D721Med (cell line): ENCODE data around the gene OSBPL10.

Experiments used
- DNase-seq: peaks from one replicate; pipeline ENCODE4 v3.0.0; 2011; ENCODE audit warnings: low spot score; ENCODE audit not compliant: insufficient read length
- FAIRE-seq: peaks from 2 replicates; lab custom pipeline; 2011; peaks lifted over from hg19 to GRCh38; lab: Jason Lieb, UNC
- TF ChIP-seq, protein P1 (sequence below): IDR thresholded peaks from 2 replicates; pipeline ENCODE4 v1.5.1; 2012; ENCODE audit warnings: mild to moderate bottlenecking, control low read depth; ENCODE audit not compliant: insufficient read depth; ENCODE audit errors: missing control alignments

The OSBPL10 gene

GRCh38 chr3:31704156-31704555, 276.9 kb downstream of the OSBPL10 start:
- no peak for FAIRE-seq

DNA sequence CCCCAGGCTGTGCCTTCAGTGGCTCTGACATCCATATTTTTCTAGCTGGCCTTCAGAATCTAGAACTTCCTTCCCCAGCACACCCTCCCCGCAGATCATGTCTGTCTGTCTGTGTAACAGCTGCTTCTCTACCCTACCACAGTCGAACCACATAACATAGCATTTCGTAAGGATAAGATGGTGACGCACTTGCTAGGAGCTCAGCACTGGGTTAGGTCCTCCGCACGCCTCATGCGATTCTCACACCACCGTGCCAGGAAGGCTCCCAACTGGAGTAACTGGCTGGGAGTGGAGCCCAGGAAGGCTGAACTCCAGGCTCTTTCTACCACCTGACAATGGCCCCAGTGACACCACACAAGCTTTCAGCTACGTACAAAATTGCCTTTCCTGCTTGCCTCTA, 279.8 kb downstream of the OSBPL10 start:
- TF ChIP-seq, protein P1, sequence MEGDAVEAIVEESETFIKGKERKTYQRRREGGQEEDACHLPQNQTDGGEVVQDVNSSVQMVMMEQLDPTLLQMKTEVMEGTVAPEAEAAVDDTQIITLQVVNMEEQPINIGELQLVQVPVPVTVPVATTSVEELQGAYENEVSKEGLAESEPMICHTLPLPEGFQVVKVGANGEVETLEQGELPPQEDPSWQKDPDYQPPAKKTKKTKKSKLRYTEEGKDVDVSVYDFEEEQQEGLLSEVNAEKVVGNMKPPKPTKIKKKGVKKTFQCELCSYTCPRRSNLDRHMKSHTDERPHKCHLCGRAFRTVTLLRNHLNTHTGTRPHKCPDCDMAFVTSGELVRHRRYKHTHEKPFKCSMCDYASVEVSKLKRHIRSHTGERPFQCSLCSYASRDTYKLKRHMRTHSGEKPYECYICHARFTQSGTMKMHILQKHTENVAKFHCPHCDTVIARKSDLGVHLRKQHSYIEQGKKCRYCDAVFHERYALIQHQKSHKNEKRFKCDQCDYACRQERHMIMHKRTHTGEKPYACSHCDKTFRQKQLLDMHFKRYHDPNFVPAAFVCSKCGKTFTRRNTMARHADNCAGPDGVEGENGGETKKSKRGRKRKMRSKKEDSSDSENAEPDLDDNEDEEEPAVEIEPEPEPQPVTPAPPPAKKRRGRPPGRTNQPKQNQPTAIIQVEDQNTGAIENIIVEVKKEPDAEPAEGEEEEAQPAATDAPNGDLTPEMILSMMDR = no peak
- no peak for FAIRE-seq
- DNase-seq = no peak

More at GRCh38 chr3:31704156-31704555, 276.9 kb downstream of the OSBPL10 start:
- TF ChIP-seq, protein P1 = no peak
- no peak for DNase-seq

DNA sequence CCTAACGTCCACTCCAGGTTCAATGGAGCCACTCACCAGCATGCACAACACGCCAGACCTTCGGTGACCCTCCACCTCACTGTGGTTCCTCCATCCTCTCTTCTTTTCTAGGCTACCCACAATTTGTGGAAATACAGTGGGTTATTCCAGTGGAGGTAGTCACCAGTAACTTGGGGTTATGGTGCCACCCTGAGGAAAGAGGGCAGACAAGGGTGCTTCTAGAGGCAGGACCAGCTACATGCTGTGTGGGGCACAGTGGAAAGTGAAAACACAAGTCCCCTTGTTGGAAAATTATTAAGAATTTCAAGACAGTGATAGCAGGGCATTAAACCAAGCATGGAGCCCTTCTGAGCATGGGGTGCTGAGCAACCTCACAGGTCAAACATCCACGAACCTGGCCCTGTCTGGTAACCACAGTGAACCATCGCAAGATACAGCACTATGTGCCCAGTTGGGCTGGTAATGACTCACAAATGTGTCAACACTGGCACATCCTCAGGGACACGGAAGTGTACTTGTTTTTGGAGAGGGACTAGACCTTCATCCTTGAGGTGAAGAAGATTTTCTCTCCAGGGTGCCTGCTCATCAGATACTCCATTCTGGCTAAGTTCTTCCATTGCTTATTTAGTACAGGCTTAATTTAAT, 281.6 kb downstream of the OSBPL10 start:
- FAIRE-seq (no peak), DNase-seq (no peak)

DNA sequence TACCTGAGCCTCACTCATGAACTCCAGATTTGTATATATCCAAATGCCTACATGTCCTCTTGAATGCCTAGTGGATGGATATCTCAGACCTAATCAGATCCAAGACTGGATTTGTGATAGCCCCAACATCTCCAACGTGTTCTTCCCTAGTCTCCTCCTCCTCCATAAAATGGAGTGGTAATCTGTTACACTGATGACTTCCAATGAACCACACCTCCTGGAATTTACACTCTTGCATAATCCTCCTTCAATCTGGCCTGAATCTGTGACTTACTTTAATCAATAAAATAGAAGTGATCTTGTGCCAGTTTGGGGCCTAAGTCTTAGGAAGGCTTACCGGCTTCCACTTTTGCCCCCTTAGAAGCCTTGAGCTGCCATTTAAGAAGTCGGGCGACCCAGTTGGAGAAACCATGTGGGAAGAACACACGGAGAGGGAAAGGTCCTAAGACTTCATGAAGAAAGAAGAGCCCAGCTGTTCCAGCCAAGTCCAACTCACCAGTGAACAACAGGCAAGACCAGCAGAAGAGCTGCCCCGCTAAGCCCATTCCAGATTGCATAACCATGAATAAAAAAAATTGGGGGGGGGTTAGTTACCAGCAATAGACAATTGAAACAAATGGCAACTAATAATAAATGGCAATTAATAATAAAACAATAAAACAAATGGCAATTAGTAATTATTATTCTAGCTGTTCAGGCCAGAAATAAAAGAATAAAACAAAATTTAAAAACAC, 284.1 kb downstream of the OSBPL10 start:
- no peak for FAIRE-seq
- TF ChIP-seq, protein P1 = no peak
- no peak for DNase-seq

More for the DNA sequence above, 281.6 kb downstream of the OSBPL10 start:
- TF ChIP-seq, protein P1 = no peak

GRCh38 chr3:31696009-31696297, 285.1 kb downstream of the OSBPL10 start:
- DNase-seq (no peak), FAIRE-seq (no peak)
- TF ChIP-seq, protein P1 = no peak

DNA sequence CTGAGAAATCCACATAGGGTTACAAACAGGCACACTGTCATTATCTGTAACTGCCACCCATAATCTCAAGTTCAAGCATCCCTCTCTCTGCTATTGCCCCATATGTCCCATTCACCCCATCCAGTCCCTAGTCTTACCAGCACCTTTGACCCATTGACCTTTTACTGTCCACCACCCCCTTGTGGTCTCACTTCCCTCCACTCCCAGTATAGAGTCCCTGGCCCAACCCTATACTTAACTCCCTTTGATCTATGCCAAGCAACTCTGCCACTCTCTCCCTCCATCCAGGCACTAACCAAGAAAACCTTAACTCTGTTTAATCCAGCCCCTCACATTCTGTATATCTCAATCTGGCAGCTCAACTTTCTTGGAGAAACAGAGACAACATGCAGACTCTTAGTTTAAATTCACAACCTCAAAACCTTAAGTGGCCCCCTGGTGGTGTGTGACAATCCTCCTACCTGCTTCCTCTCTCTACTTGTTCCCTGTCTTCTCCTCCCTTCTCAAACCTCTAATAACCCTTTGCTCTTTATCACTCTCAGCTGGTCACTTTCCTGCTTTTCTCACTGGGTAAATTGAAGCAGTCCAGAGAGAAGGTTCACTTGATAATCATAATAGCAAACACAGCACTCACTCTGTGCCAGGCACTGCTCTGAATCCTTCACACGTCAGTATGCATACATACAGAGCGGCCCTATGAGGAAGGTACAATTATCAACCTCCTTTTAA, 285.6 kb downstream of the OSBPL10 start:
- TF ChIP-seq, protein P1 = no peak
- DNase-seq (no peak), FAIRE-seq (no peak)
